Fibroblast of mammary gland (primary cell): ENCODE measurements around the gene ZNF776.
A peak's percentile ranks its signal among the peaks of the same experiment; 100 is the strongest.

Source experiments
- DNase-seq: peaks from one replicate; pipeline ENCODE4 v3.0.0-alpha.2; 2010; ENCODE audit warnings: low read depth
- H3K4me3 ChIP-seq: 2 replicates; pipeline ENCODE4 v1.5.1; 2011; ENCODE audit warnings: low read depth, mild to moderate bottlenecking, low read length, moderate library complexity; ENCODE audit not compliant: control insufficient read depth
- CTCF ChIP-seq: conservative IDR thresholded peaks from 2 replicates; pipeline ENCODE4 v1.5.1; 2011; ENCODE audit warnings: low read depth, low read length, inconsistent platforms; ENCODE audit not compliant: control insufficient read depth, insufficient read depth

ZNF776 gene

GRCh38 chr19:57746580-57747471 is at the start of gene ZNF776:
TSS of gene ZNF776 (plus strand) at chr19:57746815. CDS start at chr19:57747059, 244 bp downstream.
- TF ChIP-seq CTCF: no peak
- DNase-seq: peak; percentile 91
- H3K4me3 ChIP-seq: peak within 1 kb of the TSS; percentile 77

- no peak for TF ChIP-seq CTCF
- no peak overlapping the region for H3K4me3 ChIP-seq
- DNase-seq: no peak
Measured at GRCh38 chr19:57701625-57702024, 45.0 kb upstream of the ZNF776 start.

- TF ChIP-seq CTCF: no peak
- DNase-seq: no peak
- no peak overlapping the region for H3K4me3 ChIP-seq
Measured at GRCh38 chr19:57706346-57706745, 40.3 kb upstream of the ZNF776 start.

- TF ChIP-seq CTCF: no peak
- peak; percentile 50 for DNase-seq
- H3K4me3 ChIP-seq: peak within 1 kb of the TSS; percentile 57
Measured at GRCh38 chr19:57708641-57709361, 37.8 kb upstream of the ZNF776 start, which contains the start of gene ZNF154. TSS of gene ZNF154 (minus strand) at chr19:57709204. CDS start at chr19:57708971, 233 bp downstream.

GRCh38 chr19:57709616-57710015 is 37.0 kb upstream of the ZNF776 start:
- no peak for TF ChIP-seq CTCF
- no peak overlapping the region for H3K4me3 ChIP-seq
- no peak for DNase-seq

GRCh38 chr19:57712222-57712621 is 34.4 kb upstream of the ZNF776 start:
- no peak overlapping the region for H3K4me3 ChIP-seq
- no peak for TF ChIP-seq CTCF
- DNase-seq: no peak
